GM12875 (cell line): ENCODE measurements around the gene BMPER.

ENCODE experiments used
- H3K4me3 ChIP-seq: one replicate; pipeline ENCODE4 v1.5.1; 2011; ENCODE audit warnings: low read depth, low read length, control low read depth
- CTCF ChIP-seq: IDR thresholded peaks from 2 replicates; pipeline ENCODE4 v1.5.1; 2011; ENCODE audit warnings: low read depth, mild to moderate bottlenecking, control low read depth, inconsistent platforms, low read length, moderate library complexity, borderline replicate concordance; ENCODE audit not compliant: insufficient read depth

Gene BMPER

GRCh38 chr7:33979300-33979806 lies 74.0 kb downstream of the BMPER start:
- no peak overlapping the region for H3K4me3 ChIP-seq
- no peak for TF ChIP-seq CTCF

DNA sequence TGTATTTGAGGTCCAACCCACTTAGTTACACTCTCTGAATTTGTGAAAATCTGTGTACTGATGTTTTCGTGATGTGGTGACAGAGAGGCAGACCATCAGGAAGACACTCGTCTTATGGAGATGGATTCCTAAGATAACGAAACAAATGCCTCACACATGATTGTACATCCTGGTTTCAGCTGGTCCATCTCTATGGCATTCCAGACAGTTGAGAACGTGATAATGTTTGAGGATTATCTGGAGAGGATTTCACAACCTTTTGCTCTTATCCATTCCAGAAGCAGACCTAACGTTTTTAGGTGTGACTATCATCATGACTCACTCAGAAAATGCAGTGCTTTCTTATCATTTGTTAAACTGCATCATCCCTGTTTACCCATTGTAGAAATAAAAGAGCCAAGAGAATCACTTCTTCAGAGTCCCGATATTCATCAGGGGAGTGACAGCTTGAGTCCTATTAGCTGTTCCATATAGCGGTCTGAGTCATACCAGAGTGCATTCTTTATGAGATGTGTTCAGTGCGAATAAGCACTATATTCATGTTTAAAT lies 74.5 kb downstream of the BMPER start:
- TF ChIP-seq CTCF = no peak
- H3K4me3 ChIP-seq = no peak overlapping the region

DNA sequence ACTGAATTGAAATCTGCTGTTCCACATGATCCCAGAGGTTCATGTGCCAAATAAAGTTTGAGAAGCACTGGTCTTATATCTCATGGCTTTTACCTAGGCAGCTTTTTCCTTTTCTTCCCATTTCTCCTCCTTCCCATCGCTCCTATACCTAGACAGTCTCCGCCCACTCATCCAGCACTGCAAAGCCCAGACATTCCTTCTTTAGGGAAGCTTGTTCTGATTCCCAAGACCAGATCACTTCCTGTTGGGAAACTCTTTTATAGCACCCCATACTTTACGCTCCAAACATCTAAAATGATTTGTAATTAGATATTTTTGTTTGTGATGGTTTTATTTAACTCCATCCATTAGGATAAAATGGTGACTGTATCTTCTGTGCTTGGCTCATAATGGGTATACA lies 75.9 kb downstream of the BMPER start:
- no peak for TF ChIP-seq CTCF
- H3K4me3 ChIP-seq = no peak overlapping the region

- H3K4me3 ChIP-seq = no peak overlapping the region
- no peak for TF ChIP-seq CTCF
Observed at GRCh38 chr7:33981671-33982424, 76.5 kb downstream of the BMPER start.

- no peak for TF ChIP-seq CTCF
- H3K4me3 ChIP-seq = no peak overlapping the region
Observed at GRCh38 chr7:33982425-33982786, 77.1 kb downstream of the BMPER start.

GRCh38 chr7:33986451-33986850 lies 81.1 kb downstream of the BMPER start:
- TF ChIP-seq CTCF = no peak
- H3K4me3 ChIP-seq = no peak overlapping the region
